Measurements from ENCODE around the gene KLC1.

Gene KLC1

DNA sequence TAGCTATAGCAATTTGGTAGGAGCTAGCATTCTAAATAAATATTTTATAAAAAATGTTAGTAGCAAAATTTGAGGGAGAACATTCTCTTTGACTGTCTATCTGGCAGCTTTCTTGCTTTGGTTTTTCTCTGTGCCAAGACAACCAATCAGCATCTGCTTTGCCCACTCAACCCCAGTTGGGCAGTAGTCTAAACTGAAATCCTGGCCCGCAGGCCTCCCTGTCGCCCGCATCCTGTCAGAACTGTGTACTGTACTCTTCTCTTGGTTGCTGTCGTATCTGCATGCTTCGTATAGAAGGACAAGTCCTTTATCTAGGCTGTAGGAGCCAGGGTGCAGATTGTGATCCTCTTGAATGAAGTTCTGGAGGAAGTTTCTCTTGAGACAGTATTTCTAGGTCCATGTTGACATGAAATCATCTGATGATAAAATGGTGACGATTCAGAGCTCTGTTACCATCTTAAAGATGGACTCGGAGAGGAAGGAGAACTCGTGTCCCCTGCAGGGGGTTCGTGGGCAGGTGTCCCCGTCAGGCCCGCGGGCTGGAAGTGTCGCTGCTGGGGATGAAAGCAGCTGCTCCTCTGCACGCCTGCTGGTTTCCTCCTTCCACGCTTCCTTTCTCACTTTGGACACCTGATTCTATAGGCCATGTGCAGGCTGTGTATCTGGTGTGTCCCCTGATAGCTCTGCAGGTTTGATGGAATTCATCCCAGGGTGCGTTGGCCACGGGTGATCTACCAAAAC is 51.6 kb downstream of the KLC1 start:
- Histone ChIP-seq H3K79me2 (peaks cover 22% of the 10 kb centered on the region), H3K36me3 (ENCODE audit: control insufficient read depth, insufficient read depth, low read length) (no peaks in the 10 kb centered on the region), H3K27me3 (ENCODE audit: control insufficient read depth, insufficient read depth, low read length) (no peaks in the 10 kb centered on the region), H3K9me3 (ENCODE audit: control insufficient read depth, low read length) (no peaks in the 10 kb centered on the region), H3K27ac (no peak overlapping the region), H2AFZ (no peak overlapping the region), H3K4me2 (ENCODE audit: low read length) (no peak overlapping the region), H3K4me1 (no peaks in the 10 kb centered on the region), H3K4me3 (ENCODE audit: low read depth, low read length) (no peak overlapping the region), H3K9ac (no peak overlapping the region)
- TF ChIP-seq, protein P1, sequence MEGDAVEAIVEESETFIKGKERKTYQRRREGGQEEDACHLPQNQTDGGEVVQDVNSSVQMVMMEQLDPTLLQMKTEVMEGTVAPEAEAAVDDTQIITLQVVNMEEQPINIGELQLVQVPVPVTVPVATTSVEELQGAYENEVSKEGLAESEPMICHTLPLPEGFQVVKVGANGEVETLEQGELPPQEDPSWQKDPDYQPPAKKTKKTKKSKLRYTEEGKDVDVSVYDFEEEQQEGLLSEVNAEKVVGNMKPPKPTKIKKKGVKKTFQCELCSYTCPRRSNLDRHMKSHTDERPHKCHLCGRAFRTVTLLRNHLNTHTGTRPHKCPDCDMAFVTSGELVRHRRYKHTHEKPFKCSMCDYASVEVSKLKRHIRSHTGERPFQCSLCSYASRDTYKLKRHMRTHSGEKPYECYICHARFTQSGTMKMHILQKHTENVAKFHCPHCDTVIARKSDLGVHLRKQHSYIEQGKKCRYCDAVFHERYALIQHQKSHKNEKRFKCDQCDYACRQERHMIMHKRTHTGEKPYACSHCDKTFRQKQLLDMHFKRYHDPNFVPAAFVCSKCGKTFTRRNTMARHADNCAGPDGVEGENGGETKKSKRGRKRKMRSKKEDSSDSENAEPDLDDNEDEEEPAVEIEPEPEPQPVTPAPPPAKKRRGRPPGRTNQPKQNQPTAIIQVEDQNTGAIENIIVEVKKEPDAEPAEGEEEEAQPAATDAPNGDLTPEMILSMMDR (IDR thresholded peaks at IDR 0.05), result no peak

DNA sequence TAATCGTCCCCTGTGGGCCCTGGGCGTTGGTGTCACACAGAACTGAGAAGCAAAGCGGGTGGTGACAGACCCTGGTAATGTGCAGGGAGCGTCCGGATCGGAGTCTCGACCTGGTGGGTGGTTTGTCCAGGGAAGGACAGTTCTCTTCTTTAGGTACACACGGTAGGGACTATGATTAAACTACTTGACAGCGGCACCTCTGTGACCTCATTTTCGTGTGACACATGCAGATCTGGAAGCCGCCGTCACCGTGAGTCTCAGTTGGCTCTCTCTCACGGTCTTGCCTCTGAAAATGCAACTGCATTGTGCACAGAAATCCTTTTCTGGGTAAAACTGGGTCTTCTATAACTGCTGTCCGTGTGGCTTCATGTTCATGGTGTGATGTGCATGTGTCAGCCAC is 54.1 kb downstream of the KLC1 start:
- Histone ChIP-seq H3K4me2 (ENCODE audit: low read length) (no peak overlapping the region), H3K79me2 (peaks cover 19% of the 10 kb centered on the region), H3K9me3 (ENCODE audit: control insufficient read depth, low read length) (no peaks in the 10 kb centered on the region), H3K36me3 (ENCODE audit: control insufficient read depth, insufficient read depth, low read length) (no peaks in the 10 kb centered on the region), H2AFZ (no peak overlapping the region), H3K27me3 (ENCODE audit: control insufficient read depth, insufficient read depth, low read length) (no peaks in the 10 kb centered on the region), H3K9ac (no peak overlapping the region), H3K27ac (no peak overlapping the region), H3K4me3 (ENCODE audit: low read depth, low read length) (no peak overlapping the region), H3K4me1 (no peaks in the 10 kb centered on the region)
- TF ChIP-seq, protein P1 (IDR thresholded peaks at IDR 0.05), result no peak

DNA sequence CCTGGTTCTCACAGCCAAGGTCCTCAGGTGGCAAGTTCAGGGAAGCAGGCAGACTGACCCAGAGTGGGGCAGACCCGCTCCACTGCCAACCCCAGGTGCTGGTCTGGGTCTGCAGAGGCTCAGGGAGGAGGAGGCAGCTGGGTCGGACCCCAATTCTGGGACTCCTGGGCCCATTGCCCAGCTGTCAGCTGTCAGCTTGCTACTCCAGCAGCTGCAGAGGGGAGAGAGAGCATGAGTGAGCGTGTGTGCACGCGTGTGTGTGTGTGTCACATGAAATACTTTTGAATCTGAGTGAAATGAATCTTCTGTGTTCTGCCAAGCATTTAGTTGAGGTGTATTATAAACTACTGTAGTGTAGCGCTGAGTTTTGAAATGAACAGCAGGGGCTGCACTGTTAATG is 55.5 kb downstream of the KLC1 start:
- no peak overlapping the region for H2AFZ ChIP-seq
- no peaks in the 10 kb centered on the region for H3K27me3 ChIP-seq (ENCODE audit: control insufficient read depth, insufficient read depth, low read length)
- no peaks in the 10 kb centered on the region for H3K9me3 ChIP-seq (ENCODE audit: control insufficient read depth, low read length)
- H3K4me2 ChIP-seq (ENCODE audit: low read length), result no peak overlapping the region
- H3K9ac ChIP-seq, result no peak overlapping the region
- no peak overlapping the region for H3K4me3 ChIP-seq (ENCODE audit: low read depth, low read length)
- H3K4me1 ChIP-seq, result no peaks in the 10 kb centered on the region
- no peak overlapping the region for H3K27ac ChIP-seq
- no peaks in the 10 kb centered on the region for H3K36me3 ChIP-seq (ENCODE audit: control insufficient read depth, insufficient read depth, low read length)
- TF ChIP-seq, protein P1 (IDR thresholded peaks at IDR 0.05), result no peak
- peaks cover 16% of the 10 kb centered on the region for H3K79me2 ChIP-seq

DNA sequence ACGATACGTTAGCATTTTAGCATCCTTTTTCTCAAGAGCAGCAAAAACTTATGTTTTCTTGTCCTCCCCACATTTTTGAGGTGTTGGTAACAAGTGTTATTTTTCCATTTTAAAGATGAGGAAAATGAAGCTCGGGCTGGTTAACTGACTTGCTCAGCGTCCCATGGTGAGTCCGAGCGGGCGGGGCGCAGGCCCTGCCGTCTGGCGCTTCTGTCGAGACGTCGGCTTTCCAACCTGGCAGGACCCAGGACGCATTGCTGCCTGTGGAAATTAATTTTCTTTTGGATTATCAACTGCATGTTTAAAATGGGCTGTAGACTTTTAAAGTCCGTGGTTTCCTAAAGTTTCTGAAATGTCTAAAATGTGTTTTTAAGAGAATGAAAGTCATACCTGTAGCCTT is 55.9 kb downstream of the KLC1 start:
- H3K4me1 ChIP-seq, result no peaks in the 10 kb centered on the region
- H3K4me3 ChIP-seq (ENCODE audit: low read depth, low read length), result no peak overlapping the region
- H3K27me3 ChIP-seq (ENCODE audit: control insufficient read depth, insufficient read depth, low read length), result no peaks in the 10 kb centered on the region
- H3K9ac ChIP-seq, result no peak overlapping the region
- no peak overlapping the region for H2AFZ ChIP-seq
- H3K9me3 ChIP-seq (ENCODE audit: control insufficient read depth, low read length), result no peaks in the 10 kb centered on the region
- no peak overlapping the region for H3K4me2 ChIP-seq (ENCODE audit: low read length)
- H3K27ac ChIP-seq, result no peak overlapping the region
- TF ChIP-seq, protein P1 (IDR thresholded peaks at IDR 0.05), result no peak
- no peaks in the 10 kb centered on the region for H3K36me3 ChIP-seq (ENCODE audit: control insufficient read depth, insufficient read depth, low read length)
- peaks cover 16% of the 10 kb centered on the region for H3K79me2 ChIP-seq
